Activated CD8-positive, alpha-beta T cell treated with anti-CD3 and anti-CD28 coated beads, Interleukin-2, amount 10 ng/mL, durations not matched to agents 7 days and 5 days (primary cell): ENCODE results near the gene DQX1. TPM values are rescaled to one million over a fixed set of nuclear protein-coding genes. Genes with fewer than 3 reads are reported as not detected.

ENCODE experiments used
- ATAC-seq: fragments of 150-1000 bp; cut with Tn5 transposase; one replicate; pipeline ENCODE4 v1.10.0; 2021; ENCODE audit warnings: moderate library complexity
- CTCF ChIA-PET: fragments of 350-600 bp; sonication (Branson Sonifier 250); formaldehyde crosslinking; loops from one replicate; lab custom pipeline; 2021; ENCODE audit warnings: antibody characterized with exemption; lab: Charles Lee
- POLR2A ChIA-PET: fragments of 350-600 bp; sonication (Branson Sonifier 250); formaldehyde crosslinking; loops from one replicate; lab custom pipeline; 2021; ENCODE audit warnings: antibody characterized with exemption; lab: Charles Lee
- DNase-seq: peaks from one replicate; pipeline ENCODE4 v3.0.0-alpha.2; 2020
- H3K27ac Mint-ChIP-seq: one replicate; pipeline ENCODE4 v1.8.0; 2021; ENCODE audit warnings: mild to moderate bottlenecking, mixed read lengths
- H3K27me3 Mint-ChIP-seq: one replicate; pipeline ENCODE4 v1.8.0; 2021; ENCODE audit warnings: low read depth, mixed read lengths
- H3K36me3 Mint-ChIP-seq: one replicate; pipeline ENCODE4 v1.8.0; 2021; ENCODE audit warnings: low read depth, mixed read lengths
- H3K4me1 Mint-ChIP-seq: one replicate; pipeline ENCODE4 v1.8.0; 2021; ENCODE audit warnings: low read depth, mixed read lengths
- H3K4me3 Mint-ChIP-seq: one replicate; pipeline ENCODE4 v1.8.0; 2021; ENCODE audit warnings: mild to moderate bottlenecking, mixed read lengths
- H3K9me3 Mint-ChIP-seq: one replicate; pipeline ENCODE4 v1.8.0; 2022; ENCODE audit warnings: mixed read lengths; ENCODE audit not compliant: insufficient read depth
- total RNA-seq, 2 experiments: library from RNA; stranded (reverse); gene quantifications; one replicate each; pipeline ENCODE4 v1.2.3, GENCODE V29; 2021

DQX1 gene
- total RNA-seq, 2 experiments from 2014 or later, result 0.18 TPM

- H3K36me3 Mint-ChIP-seq, result peaks cover 41% of the 10 kb centered on the region
- peak within 1 kb of the TSS; percentile 100 for H3K27ac Mint-ChIP-seq
These were observed 18.7 kb downstream of the DQX1 start, which contains the start of gene PCGF1 for GRCh38 chr2:74507145-74507925. Gene PCGF1 (minus strand): TSS chr2:74507695. CDS start chr2:74507668, 27 bp downstream.

GRCh38 chr2:74505448-74506246, 20.4 kb downstream of the DQX1 start:
- H3K36me3 Mint-ChIP-seq, result peaks cover 43% of the 10 kb centered on the region
- ChIA-PET POLR2A (interaction anchor here (1.1 to 3.3 kb wide), 3 partner anchors 10 to 24 kb away, joined by 3 to 17 read pairs (median 6); partner anchors contain the start of genes AUP1, HTRA2 and TLX2), CTCF (interaction anchor here (2.4 to 5.1 kb wide), 3 partner anchors 27 to 81 kb away, joined by 21 to 43 read pairs (median 23); no protein-coding TSS in a partner anchor)
- peaks cover 35% of the 10 kb centered on the region for H3K27me3 Mint-ChIP-seq
- ATAC-seq, result no peak
- no peak for DNase-seq
- H3K4me1 Mint-ChIP-seq, result peaks cover 63% of the 10 kb centered on the region
- no peak overlapping the region for H3K4me3 Mint-ChIP-seq
- H3K9me3 Mint-ChIP-seq, result no peaks in the 10 kb centered on the region
- H3K27ac Mint-ChIP-seq, result no peak overlapping the region

More at GRCh38 chr2:74507145-74507925, 18.7 kb downstream of the DQX1 start, which contains the start of gene PCGF1:
- ChIA-PET CTCF (interaction anchor here (0.7 to 5.1 kb wide), 11 partner anchors 9 to 80 kb away, joined by 3 to 43 read pairs (median 4); partner anchors contain the start of genes AUP1 and HTRA2), POLR2A (interaction anchor here (0.9 to 3.3 kb wide), 7 partner anchors 8 to 82 kb away, joined by 3 to 17 read pairs (median 4); partner anchors contain the start of genes AUP1, HTRA2, TLX2 and WBP1)
- Mint-ChIP-seq H3K4me3 (peak within 1 kb of the TSS; percentile 100), H3K27me3 (peaks cover 35% of the 10 kb centered on the region), H3K9me3 (no peaks in the 10 kb centered on the region), H3K4me1 (peaks cover 55% of the 10 kb centered on the region)
- DNase-seq (peak; percentile 99), ATAC-seq (peak; percentile 90)

- POLR2A ChIA-PET, result interaction anchor here (1.0 to 1.8 kb wide), 4 partner anchors 9 to 47 kb away, joined by 3 to 6 read pairs (median 4); partner anchors contain the start of gene WBP1
- H3K27ac Mint-ChIP-seq, result no peak overlapping the region
- H3K27me3 Mint-ChIP-seq, result peaks cover 37% of the 10 kb centered on the region
These were observed 21.4 kb downstream of the DQX1 start for GRCh38 chr2:74504591-74504990.

GRCh38 chr2:74503506-74504475, 22.2 kb downstream of the DQX1 start:
- H3K4me1 Mint-ChIP-seq, result peaks cover 72% of the 10 kb centered on the region
- CTCF ChIA-PET, result interaction anchor here (1.0 to 6.4 kb wide), 10 partner anchors 9 to 85 kb away, joined by 3 to 28 read pairs (median 5); partner anchors contain the start of genes AUP1, CCDC142, DQX1 and HTRA2
- H3K27ac Mint-ChIP-seq, result peak overlapping the region; percentile 69
- no peak for ATAC-seq
- peaks cover 40% of the 10 kb centered on the region for H3K27me3 Mint-ChIP-seq
- peaks cover 43% of the 10 kb centered on the region for H3K36me3 Mint-ChIP-seq
- H3K4me3 Mint-ChIP-seq, result peak overlapping the region; percentile 79
- POLR2A ChIA-PET, result interaction anchor here (0.6 to 1.8 kb wide), 9 partner anchors 9 to 46 kb away, joined by 3 to 6 read pairs (median 3); partner anchors contain the start of genes AUP1 and WBP1
- no peak for DNase-seq
- no peaks in the 10 kb centered on the region for H3K9me3 Mint-ChIP-seq

More at GRCh38 chr2:74504591-74504990, 21.4 kb downstream of the DQX1 start:
- Mint-ChIP-seq H3K9me3 (no peaks in the 10 kb centered on the region), H3K4me3 (peak overlapping the region; percentile 4), H3K4me1 (peaks cover 67% of the 10 kb centered on the region), H3K36me3 (peaks cover 43% of the 10 kb centered on the region)
- no peak for ATAC-seq
- DNase-seq, result no peak
- CTCF ChIA-PET, result interaction anchor here (1.0 to 6.4 kb wide), 5 partner anchors 10 to 84 kb away, joined by 3 to 28 read pairs (median 6); partner anchors contain the start of genes AUP1 and HTRA2

DNA sequence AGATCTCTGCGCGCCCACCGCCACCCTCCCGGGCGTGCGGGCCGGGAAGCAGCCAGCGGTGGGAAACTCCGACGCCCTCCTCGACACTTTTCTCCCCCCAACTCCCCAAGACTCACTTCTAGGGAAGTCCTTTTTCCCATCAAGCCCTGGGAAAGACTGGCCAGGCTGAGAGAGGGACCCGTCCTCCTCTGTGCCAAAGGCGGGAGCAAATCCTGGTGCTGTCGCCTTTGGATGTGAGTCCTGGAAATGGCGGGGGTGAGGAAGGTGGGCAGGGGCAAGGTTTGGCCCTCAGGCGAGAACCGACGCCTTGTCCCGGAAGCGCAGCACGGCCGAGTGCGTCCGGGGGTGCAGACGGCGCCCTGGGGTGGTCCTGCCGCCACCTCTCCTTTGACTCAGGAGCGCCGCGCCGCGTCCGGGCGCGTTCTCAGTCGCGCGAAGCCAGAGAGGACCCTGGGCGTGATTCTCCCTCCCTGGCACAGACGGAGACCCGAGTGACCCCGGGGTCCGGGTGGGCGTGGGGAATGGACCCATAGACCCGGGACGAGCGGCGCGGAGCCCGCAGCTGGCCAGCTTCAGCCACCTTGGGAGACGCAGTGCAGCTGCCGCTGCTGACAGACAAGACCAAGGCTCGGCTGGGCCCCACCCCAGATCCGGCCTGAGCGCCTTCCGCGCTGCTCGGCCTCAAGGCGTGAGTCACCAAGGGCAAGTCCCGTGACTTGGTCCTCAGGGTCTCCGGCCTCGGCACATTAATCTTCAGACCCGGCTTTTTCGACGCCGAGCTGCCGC, 23.1 kb downstream of the DQX1 start:
- DNase-seq (peak; percentile 69), ATAC-seq (peak; percentile 29)
- Mint-ChIP-seq H3K27me3 (peaks cover 39% of the 10 kb centered on the region), H3K4me3 (peak overlapping the region; percentile 79), H3K36me3 (peaks cover 43% of the 10 kb centered on the region), H3K27ac (peak overlapping the region; percentile 69), H3K9me3 (no peaks in the 10 kb centered on the region), H3K4me1 (peaks cover 73% of the 10 kb centered on the region)
- CTCF ChIA-PET, result interaction anchor here (1.0 to 6.4 kb wide), 9 partner anchors 8 to 86 kb away, joined by 3 to 28 read pairs (median 5); partner anchors contain the start of genes AUP1, CCDC142, DQX1 and HTRA2
- POLR2A ChIA-PET, result interaction anchor here (0.5 to 1.8 kb wide), 6 partner anchors 10 to 37 kb away, joined by 3 to 6 read pairs (median 4); partner anchors contain the start of gene AUP1

GRCh38 chr2:74502147-74502719, 23.8 kb downstream of the DQX1 start:
- Mint-ChIP-seq H3K4me3 (peak overlapping the region; percentile 79), H3K27me3 (peaks cover 41% of the 10 kb centered on the region), H3K36me3 (peaks cover 41% of the 10 kb centered on the region), H3K4me1 (peaks cover 74% of the 10 kb centered on the region), H3K9me3 (no peaks in the 10 kb centered on the region), H3K27ac (peak overlapping the region; percentile 69)
- POLR2A ChIA-PET, result no interaction called here
- CTCF ChIA-PET, result interaction anchor here (3.4 to 6.4 kb wide), 2 partner anchors 29 to 85 kb away, joined by 25 to 28 read pairs; no protein-coding TSS in a partner anchor
- DNase-seq (no peak), ATAC-seq (no peak)

DNA sequence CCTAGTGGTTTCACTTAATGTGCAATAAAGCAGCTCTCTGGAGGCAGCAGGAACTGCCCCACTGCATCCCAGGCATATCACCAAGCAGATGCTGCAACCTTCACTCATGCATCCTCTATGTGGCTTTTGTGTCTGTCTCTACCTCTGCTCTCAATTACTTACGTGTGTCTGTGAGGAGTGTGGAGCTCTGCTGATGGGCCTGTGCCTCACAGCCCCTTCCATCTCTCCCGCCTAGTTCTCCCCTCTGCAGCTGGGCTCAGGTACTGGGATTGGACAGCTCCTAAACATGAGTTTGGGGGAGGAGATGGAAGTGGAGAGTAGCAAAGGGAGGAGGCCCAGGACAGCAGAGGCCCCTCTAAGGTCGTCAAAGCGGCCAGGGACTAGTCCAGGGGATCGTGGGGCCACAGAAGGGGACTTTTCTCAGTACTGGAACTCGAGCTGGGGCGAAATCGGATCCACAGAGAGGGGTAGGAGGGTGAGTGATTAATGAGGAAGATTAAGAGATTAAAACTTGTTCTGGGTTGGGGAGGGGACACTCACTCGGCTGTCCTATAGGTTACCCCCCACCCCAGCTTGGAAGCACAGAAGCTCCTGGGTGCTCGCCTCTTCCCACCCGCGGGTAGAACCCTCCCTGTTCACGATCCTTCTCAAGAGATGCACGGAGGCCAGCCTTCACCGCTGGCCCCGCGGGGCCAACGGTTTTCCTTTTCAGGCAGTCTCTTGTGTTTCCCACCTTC, 24.5 kb downstream of the DQX1 start:
- POLR2A ChIA-PET, result interaction anchor here (1.2 to 1.5 kb wide), 2 partner anchors 8 to 30 kb away, joined by 3 to 6 read pairs; no protein-coding TSS in a partner anchor
- H3K4me3 Mint-ChIP-seq, result peak overlapping the region; percentile 79
- no peak overlapping the region for H3K27ac Mint-ChIP-seq
- CTCF ChIA-PET, result interaction anchor here (1.3 to 6.4 kb wide), 5 partner anchors 15 to 85 kb away, joined by 3 to 28 read pairs (median 18); partner anchors contain the start of genes CCDC142, MRPL53 and TTC31
- ATAC-seq (no peak), DNase-seq (no peak)
- H3K36me3 Mint-ChIP-seq, result peaks cover 34% of the 10 kb centered on the region
- peaks cover 68% of the 10 kb centered on the region for H3K4me1 Mint-ChIP-seq
- no peaks in the 10 kb centered on the region for H3K9me3 Mint-ChIP-seq
- H3K27me3 Mint-ChIP-seq, result peaks cover 41% of the 10 kb centered on the region

- Mint-ChIP-seq H3K4me1 (peaks cover 62% of the 10 kb centered on the region), H3K9me3 (no peaks in the 10 kb centered on the region), H3K36me3 (peaks cover 29% of the 10 kb centered on the region), H3K27ac (no peak overlapping the region), H3K4me3 (no peak overlapping the region), H3K27me3 (peaks cover 41% of the 10 kb centered on the region)
- ChIA-PET CTCF (interaction anchor here (1.0 to 6.4 kb wide), 7 partner anchors 16 to 86 kb away, joined by 3 to 28 read pairs (median 5); partner anchors contain the start of genes CCDC142, MRPL53 and TTC31), POLR2A (interaction anchor here (0.6 to 1.5 kb wide), 5 partner anchors 9 to 82 kb away, joined by 3 to 6 read pairs (median 3); partner anchors contain the start of gene MRPL53)
- DNase-seq (no peak), ATAC-seq (no peak)
These were observed 25.5 kb downstream of the DQX1 start for GRCh38 chr2:74500578-74500946.
